Measurements from ENCODE around the gene MRPL55.
"Not testable (repeated sequence)": the region's sequence is repeated elsewhere in the genome, so short reads cannot be mapped to it uniquely, and the experiment has no call there.

MRPL55 gene

DNA sequence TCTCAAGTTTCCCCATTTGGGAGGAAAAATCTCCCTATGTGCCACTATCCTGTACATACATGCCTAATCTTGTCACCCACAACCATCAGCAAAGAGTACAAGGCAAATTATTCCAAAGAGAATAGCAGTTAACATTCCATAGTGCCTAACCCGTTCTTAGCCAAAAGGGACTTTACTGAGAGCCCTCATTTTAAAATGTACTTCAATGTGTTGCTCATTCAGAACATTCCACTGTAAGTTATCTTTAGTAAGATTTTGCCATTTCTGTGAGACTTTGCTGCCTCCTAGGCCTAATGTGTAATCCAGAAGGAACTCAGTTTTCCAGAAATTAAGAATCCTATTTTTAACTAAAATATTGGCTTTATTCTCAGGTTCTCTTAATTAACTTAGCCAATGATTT lies 11.3 kb upstream of the MRPL55 start:
- DNase-seq = no peak

DNA sequence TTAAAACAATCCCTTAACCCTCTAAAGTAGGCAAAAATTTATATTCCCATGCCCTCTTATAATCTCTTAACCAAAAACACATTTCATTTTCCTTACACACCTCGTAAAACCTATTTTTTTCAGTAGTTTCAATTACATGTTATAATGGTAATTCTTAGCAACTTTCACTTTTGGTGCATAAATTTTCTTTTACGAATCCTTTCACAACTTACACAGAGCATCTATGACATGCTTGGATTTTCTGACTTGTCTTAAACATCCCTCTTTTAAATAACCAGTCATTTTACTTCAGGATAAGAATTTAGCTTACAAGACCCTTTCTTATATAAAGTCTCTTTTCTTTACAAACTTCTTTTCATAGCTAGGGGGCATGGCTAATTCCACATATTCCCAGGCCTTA lies 8.9 kb upstream of the MRPL55 start:
- no peak for DNase-seq

DNA sequence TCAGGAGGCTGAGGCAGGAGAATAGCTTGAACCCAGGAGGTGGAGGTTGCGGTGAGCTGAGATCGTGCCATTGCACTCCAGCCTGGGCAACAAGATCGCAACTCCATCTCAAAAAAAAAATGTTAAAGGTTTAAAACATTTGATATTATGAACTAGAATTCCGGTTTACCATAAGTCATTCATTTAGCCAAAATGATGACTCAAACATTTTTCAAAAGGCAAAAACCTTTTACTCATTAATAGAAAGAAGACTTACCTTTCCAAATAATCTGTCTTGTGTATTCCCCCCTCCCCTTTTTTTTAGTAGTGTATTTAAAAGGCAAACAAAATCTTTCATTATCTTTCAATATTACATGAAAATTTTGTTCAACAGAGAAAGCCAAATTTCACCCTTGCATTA lies 8.2 kb upstream of the MRPL55 start:
- DNase-seq = no peak

DNA sequence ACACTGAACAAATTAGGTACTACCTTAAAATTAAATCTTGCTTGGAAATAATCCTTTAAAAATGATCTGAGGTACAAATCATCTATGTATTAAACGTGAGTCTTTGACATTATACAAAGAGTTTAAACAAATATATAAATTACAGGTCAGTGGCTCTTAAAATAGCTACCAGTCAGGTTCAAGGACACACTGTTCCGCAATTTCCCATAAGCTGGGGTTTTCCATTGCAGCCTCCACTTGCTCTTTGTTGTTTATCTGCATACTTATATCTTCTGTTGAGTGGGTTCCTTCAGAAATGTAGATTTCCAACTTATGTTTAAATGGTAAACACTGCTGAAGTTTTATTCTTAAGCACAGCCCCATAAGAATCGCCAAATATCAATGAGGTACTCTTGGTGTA lies 5.7 kb upstream of the MRPL55 start:
- no peak for DNase-seq

- DNase-seq = no peak
Measured at GRCh38 chr1:228112617-228113016, 3.5 kb upstream of the MRPL55 start.

DNA sequence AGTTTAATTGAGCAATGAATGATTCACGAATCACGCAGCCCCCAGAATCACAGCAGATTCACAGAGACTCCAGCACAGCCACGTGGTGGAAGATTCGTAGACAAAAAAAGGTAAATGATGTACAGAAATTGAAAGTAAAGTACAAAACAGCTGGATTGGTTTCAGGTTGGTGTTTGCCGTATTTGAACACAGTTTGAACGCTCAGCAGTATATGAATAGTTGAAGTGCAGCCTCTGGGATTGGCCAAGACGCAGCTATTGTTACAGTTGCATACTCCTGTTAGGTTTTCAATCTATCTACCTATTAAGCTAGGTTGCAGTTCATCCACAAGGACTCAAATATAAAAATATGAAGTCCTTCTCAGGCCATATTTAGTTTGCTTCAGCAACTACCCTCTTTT lies 3.1 kb upstream of the MRPL55 start:
- no peak for DNase-seq

GRCh38 chr1:228111315-228111714 lies 2.2 kb upstream of the MRPL55 start:
- not testable (repeated sequence) for DNase-seq

GRCh38 chr1:228110556-228110955 lies 1.5 kb upstream of the MRPL55 start:
- no peak for DNase-seq

DNA sequence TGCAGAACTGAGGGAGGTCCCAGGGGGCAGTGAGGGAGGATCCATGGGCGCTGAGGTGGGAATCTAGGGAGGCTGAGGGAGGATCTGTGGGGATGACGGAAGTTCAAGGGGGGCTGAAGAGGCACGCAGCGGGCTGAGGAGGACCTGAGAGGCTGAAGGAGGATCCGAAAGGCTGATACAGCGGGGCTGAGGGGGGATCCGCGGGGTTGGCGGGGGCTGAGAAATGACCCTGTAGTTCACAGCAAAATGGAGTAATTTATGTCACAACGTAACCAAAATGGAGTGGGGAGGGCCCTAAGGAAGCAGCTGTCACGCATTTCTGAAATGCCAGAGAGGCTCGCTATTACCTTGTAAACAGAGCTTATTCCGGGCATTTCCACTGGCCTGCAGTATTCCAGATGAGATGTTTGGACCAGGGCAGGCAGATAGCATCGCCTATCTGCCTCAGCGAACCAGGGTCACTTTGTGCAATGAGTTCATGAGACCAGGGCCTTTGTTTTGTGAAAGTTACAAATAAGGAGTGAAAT lies 926 bp upstream of the MRPL55 start:
- no peak for DNase-seq

DNA sequence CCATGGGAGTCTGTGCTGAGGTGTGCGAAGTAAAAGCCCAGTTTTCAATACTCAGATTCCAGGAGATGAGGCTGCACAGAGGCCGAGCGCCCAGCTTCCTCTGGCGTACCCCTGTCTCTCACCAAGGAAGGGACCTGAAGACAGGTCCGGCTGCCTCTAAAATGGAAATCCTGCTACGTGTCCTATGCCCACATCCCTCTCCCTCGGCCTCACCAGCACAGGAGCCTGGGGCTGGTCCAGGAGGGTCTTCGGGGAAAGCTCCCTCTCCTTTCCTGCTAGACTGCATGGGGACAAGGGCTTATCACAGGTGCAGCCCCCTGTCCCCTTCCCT lies 392 bp downstream of the MRPL55 start:
- DNase-seq = no peak

GRCh38 chr1:228108055-228108690 lies 926 bp downstream of the MRPL55 start:
- DNase-seq = no peak

GRCh38 chr1:228107636-228108035 lies 1.5 kb downstream of the MRPL55 start:
- DNase-seq = no peak

GRCh38 chr1:228106800-228107054 lies 2.4 kb downstream of the MRPL55 start:
- DNase-seq = no peak

GRCh38 chr1:228105996-228106799 lies 2.9 kb downstream of the MRPL55 start:
- no peak for DNase-seq

- no peak for DNase-seq
Measured at GRCh38 chr1:228105270-228105995, 3.7 kb downstream of the MRPL55 start.

DNA sequence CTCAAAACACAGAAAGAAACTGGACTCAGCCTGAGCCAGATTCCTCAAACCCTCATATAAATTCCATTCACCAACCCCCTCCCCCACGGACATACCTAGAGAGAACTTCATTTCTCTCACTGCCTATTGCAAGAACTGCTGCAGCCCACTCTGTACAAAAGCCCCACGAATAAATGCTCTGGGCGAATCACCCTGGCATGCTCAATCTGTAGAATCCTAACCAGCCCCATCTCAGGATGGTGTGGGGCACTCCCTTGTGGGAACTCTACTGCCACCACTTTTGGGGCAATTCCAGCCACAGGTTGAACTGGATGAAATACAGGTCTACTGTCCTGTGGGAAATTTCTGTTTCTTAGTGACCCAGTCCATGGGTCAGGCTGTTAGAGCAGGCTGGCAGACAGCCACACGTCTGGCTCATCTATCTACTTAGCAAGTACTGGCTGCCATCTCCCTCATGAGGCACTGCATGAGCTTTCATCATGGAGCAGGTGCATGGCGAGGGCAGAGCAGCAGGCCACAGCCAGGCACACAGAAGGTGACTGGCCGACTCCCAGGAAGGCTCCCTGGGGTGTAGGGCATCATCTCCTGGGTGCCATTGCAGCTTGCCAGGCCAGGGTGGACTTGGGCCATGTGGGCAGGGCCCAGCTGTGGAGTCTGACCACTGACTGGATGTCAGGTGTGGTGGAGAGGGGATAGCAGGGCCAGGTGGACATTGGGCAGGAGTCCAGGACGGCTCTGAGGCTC lies 4.4 kb downstream of the MRPL55 start:
- DNase-seq = no peak

GRCh38 chr1:228102791-228103620 lies 6.1 kb downstream of the MRPL55 start, which contains the start of gene C1orf35:
Gene C1orf35 (minus strand): TSS chr1:228103325. CDS start chr1:228103227, 98 bp downstream.
- DNase-seq = peak; percentile 88 to 89

DNA sequence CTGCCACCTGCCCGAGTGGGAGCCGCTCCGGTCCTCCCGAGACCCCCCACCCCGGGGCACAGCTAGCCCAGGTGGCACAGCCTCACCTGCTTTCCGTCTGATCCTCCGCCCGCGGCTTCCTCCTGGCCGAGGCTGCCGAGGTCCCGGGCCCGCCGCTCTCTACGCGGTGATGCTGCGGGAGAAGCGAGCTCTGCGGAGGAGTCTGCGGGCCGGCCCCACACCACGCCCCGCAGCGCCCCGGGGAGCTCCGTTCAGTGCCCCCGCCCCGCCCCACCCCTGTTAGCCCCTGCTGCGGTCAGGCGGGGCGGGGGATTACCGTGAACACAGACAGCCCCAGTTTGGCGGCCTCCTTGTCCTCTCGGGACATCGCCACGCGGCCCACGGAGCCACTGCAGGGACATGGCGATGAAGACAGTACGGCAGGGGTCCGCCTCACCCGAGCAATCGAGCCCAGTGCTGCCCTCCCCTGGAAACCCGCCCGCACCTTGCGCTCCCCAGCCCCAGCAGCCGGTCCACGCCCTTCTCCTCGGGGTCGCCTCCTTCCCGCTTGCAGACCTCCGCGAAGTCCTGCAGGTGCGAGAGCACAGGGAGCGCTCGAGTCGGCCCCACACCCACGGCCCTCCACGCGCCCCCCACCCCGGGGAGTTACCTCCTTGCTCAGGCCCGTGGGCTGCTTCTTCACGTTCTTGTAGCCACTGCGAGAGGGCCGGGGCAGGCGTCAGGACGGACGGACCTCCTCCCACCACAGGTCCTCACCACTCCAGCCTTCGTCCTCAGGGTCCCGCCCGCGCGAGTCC lies 6.9 kb downstream of the MRPL55 start:
- peak in 1 of 2 experiments; percentile 37 for DNase-seq

- DNase-seq = no peak
Measured at GRCh38 chr1:228101614-228101993, 7.5 kb downstream of the MRPL55 start.

GRCh38 chr1:228100822-228101613 lies 8.1 kb downstream of the MRPL55 start:
- no peak for DNase-seq

DNA sequence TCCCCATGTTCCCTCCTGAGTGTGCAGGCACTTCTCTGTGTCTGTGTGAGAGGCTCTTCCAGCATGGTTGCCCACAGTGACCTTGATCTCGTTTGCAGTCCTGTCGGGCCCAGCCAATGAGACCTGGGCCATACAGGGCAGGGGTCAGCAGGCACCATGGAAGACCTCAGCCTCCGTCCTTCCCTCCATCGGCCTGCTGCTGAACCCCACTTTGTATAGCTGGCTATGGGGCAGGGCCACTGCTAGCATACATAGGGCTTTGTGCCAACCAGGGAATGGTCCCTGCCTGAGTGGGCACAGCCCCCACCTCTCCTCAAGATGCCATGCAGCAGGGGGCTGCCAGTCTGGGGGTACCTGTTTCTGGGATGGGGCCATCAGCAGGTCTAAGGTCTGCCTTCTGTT lies 9.8 kb downstream of the MRPL55 start:
- DNase-seq = no peak
